ENCODE measurements around the gene ARMH1.

The ARMH1 gene

GRCh38 chr1:44670751-44671640 is 3.5 kb upstream of the ARMH1 start:
- DNase-seq: no peak

GRCh38 chr1:44672254-44672955 is 2.1 kb upstream of the ARMH1 start:
- DNase-seq: peak; percentile 79

GRCh38 chr1:44672961-44673674 is 1.4 kb upstream of the ARMH1 start:
- DNase-seq: no peak

- no peak for DNase-seq
These were observed 820 bp upstream of the ARMH1 start for GRCh38 chr1:44673675-44674112.

GRCh38 chr1:44675186-44675585 is 672 bp downstream of the ARMH1 start:
- DNase-seq: no peak

GRCh38 chr1:44676484-44677200 is 2.1 kb downstream of the ARMH1 start:
- peak; percentile 87 for DNase-seq

- peak; percentile 81 for DNase-seq
These were observed 2.8 kb downstream of the ARMH1 start for GRCh38 chr1:44677201-44677766.

- DNase-seq: no peak
These were observed 3.6 kb downstream of the ARMH1 start for GRCh38 chr1:44678120-44678519.

- DNase-seq: no peak
These were observed 4.1 kb downstream of the ARMH1 start for GRCh38 chr1:44678626-44679025.

GRCh38 chr1:44679468-44679867 is 5.0 kb downstream of the ARMH1 start:
- no peak for DNase-seq

GRCh38 chr1:44681905-44682882 is 7.7 kb downstream of the ARMH1 start:
- no peak for DNase-seq

GRCh38 chr1:44682883-44683265 is 8.4 kb downstream of the ARMH1 start:
- DNase-seq: no peak

GRCh38 chr1:44684525-44684924 is 10.0 kb downstream of the ARMH1 start:
- DNase-seq: no peak

GRCh38 chr1:44685218-44685617 is 10.7 kb downstream of the ARMH1 start:
- DNase-seq: no peak

- no peak for DNase-seq
These were observed 11.4 kb downstream of the ARMH1 start for GRCh38 chr1:44685881-44686280.

GRCh38 chr1:44688760-44689446 is 14.4 kb downstream of the ARMH1 start:
- no peak for DNase-seq

GRCh38 chr1:44689447-44689765 is 14.9 kb downstream of the ARMH1 start:
- DNase-seq: no peak

- DNase-seq: peak; percentile 23
These were observed 18.6 kb downstream of the ARMH1 start for GRCh38 chr1:44693159-44693558.

GRCh38 chr1:44693900-44694299 is 19.4 kb downstream of the ARMH1 start:
- DNase-seq: peak; percentile 46

GRCh38 chr1:44694863-44695478 is 20.5 kb downstream of the ARMH1 start:
- no peak for DNase-seq
